Left colon (tissue), 2 donors: ENCODE measurements around the gene NPAS1. TPM values are rescaled to one million over a fixed set of nuclear protein-coding genes. Genes with fewer than 3 reads are reported as not detected.
"Not testable (repeated sequence)": the region's sequence is repeated elsewhere in the genome, so short reads cannot be mapped to it uniquely, and the experiment has no call there.

Source experiments
- ATAC-seq: fragments of 200-7000 bp; cut with Tn5 transposase; one replicate; pipeline ENCODE4 v1.9.1; 2020; ENCODE audit warnings: mild to moderate bottlenecking, moderate library complexity
- DNase-seq, 2 donors: peaks; one replicate each; pipeline ENCODE4 v3.0.0-alpha.2; 2020
- intact Hi-C, 2 donors: fragments of 100-400 bp; cut with DNase I in 1 of 2; cut with micrococcal nuclease in 1 of 2; formaldehyde crosslinking; loops; one replicate each; pipeline versions ENCODE4 v1.11.2 to v1.14.0; 2022; cut with DNase I, micrococcal nuclease
- total RNA-seq, 2 donors: library from RNA; stranded (reverse); fragmentation: NEBNext Ultra II Directional; extraction: Animal tissue kit (Norgen Biotek cat#: 25700); gene quantifications; one replicate each; pipeline ENCODE4 v1.2.1, GENCODE V29; 2021
- donor health status: DM: no; HTN: no; CAD: no.
- donor health status: DM: yes; HTN: yes; CAD: no.

The NPAS1 gene
- total RNA-seq, 2 donors from 2014 or later, result 0.37 to 1.6 TPM

DNA sequence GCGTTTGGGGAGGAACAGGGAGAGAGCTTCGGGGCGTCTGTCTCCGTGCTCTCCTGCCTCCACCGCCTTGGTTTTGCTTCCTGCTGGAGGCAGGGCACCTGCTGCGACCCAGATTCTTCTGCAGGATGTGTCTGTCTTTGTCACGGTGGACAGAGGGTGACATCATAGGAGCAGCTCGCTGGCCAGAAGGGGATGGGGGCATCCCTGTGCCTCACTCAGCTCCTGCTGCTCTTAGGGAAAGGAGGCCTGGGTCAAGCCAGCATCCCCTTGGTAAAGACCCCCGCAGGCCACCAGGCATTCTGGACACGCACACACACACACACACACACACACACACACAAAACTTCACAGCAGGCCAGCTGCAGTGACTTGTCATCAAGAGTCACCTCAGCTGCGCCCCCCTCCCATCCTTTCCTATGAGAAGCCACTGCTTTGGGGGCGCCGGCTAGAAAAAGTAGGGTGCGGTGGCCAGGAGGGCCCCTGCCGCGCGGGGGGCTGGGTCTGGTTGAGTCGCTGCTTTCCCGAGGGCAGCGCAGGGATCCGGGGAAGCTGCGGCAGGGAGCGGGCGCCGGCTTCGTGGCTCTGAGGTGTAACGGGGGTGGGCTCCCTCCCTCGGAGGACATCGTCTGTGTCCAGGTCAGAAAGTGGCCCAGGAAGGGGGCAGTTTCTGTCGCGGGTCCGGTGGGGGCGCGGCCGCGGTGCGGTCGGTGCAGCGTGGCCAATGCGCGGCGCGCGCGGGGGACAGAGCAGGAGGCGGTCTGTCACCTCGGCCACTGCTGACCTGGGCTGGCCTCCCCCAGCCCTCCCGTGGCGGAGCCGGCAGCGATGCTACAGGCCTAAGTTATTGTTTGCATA lies 15.8 kb upstream of the NPAS1 start:
- DNase-seq (no peak), ATAC-seq (no peak)
- intact Hi-C loops, result no loop called here

DNA sequence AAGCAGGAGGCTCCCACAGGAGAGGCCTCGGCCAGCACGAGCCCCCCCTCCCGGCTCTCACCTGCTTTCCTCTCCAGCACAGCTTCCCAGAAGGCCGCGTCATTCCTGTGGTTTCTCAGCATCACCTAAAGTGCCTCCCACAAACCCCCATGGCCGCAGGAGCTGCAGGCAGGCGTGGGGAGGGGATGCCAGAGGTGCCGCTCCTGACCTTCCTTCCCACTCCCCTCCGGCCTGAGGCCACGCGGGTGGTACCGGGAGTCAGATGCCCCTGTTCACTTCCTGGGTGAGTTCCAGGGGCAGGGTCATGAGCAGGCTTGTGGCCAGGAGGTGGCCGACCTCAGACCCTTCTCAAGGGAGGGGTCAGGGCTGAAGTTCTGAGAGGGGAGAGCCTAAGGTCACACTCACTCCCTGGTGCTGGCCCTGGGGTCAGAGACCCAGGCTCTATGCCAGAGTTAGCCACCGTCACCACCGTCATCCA lies 14.4 kb upstream of the NPAS1 start:
- DNase-seq, result no peak
- no peak for ATAC-seq
- intact Hi-C loops, result no loop called here

DNA sequence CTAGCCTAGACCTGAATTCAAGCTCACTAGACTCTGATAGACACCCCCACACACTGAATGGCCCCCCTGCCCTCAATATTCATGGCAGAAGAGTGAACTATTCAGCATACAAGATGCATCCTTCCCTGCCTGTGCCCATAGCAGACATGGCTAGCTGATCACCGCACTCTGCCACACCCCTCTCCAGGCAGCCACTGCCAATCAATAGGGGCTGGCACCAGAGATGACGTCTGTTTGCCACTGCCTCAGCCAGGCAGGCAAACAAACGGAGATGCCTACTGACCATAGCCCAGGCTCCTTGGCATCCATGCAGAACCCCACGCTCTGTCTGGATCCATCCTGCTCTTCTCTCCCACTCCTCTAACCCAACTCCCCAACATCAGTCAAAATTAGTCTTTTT lies 13.8 kb upstream of the NPAS1 start:
- DNase-seq, result no peak
- ATAC-seq, result peak; percentile 53
- intact Hi-C loops, result no loop called here

DNA sequence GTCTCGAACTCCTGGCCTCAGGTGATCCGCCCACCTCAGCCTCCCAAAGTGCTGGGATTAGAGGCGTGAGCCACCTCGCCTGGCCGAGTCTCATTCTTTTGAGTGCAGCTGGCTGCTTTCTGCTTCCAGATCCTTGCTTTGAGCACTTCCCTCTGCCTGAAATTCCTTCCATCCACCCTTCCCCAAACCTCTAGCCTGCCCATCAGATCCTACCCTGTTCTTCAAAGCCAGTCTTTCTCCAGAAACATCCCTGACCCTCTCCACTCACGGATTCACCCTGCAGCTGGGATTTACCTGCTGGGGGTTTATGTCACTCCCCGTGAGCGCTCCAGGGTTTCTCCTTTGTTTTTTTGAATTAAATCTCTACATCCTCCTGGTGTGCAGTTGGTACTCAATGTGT lies 13.1 kb upstream of the NPAS1 start:
- intact Hi-C loops, result no loop called here
- no peak for ATAC-seq
- DNase-seq, result no peak

DNA sequence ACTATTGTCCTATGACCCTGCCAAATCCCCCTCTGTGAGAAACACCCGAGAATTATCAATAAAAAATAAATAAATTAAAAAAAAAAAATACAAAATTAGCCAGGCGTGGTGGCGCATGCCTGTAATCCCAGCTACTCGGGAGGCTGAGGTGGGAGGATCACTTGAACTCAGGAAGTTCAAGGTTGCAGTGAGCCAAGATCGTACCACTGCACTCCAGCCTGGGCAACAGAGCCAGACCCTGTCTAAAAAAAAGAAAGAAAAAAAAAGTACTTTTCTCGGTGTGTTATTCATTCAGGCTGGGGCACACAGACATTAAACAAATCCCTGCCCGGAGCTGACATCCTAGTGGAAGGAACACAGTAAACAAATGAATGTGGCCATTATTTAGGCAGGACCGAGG lies 9.1 kb upstream of the NPAS1 start:
- intact Hi-C loops, ATAC-seq, DNase-seq: not testable (repeated sequence)

DNA sequence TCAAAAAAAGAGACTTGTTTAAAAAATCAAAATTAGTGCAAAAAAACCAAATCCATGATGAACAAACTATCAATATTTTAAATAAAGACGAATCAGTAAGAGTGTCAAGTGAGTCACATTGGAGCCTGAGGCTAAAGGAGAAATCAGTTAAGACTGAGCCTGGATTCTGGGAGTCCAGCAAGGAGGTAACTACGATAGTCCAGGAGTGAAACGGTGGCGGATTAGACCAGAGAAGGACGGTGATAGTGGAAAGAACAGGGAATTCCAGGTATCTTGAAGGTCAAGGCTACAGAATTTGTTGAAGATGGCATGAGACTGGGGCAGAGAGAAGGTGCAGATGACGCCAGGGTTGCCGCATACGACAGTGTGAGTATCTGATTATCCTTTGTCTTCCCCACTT lies 7.0 kb upstream of the NPAS1 start:
- no peak for DNase-seq
- intact Hi-C loops, result no loop called here
- ATAC-seq, result no peak

DNA sequence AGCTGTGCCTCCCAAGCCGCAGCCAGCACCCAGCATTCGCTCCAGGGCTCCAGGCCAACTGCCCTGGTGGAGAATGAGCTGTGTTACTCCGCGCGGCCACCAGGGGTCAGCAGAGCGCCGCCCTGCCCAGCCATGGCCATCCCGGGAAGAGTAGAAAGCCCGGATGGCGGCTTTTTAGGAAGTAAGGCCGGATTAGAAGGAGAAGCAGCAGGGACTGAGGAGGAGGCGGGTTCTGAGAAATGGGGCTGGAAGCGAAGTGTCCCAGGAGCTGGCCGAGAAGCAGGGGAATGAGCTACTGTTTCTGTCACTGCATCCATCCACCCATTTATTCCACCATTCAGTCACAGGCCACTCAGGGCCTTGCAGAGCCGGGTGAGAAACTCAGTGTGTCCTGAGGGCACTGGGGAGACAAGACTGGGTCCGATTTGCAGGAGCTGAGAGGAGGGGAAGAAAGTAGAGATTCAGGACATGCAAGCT lies 6.6 kb upstream of the NPAS1 start:
- intact Hi-C loops, result no loop called here
- ATAC-seq (peak; percentile 98), DNase-seq (peak; percentile 55 to 81)

DNA sequence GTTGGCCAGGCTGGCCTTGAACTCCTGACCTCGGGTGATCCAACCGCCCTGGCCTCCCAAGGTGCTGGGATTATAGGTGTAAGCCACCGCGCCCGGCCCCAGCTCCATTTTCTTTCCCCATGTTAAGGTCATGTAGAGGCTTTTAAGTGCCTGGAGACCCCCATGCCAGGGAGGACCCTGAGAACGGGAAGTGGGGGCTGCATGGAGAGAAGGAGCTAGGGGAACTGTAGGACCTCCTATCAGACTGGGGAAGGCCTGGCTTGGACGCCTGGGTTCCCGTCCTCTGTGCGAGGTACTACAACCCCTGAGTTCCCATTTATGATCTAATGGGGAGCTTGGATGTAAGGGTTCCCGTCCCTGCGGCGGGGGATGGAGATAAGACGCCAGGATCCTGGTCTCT lies 714 bp upstream of the NPAS1 start:
- intact Hi-C loops, result no loop called here
- ATAC-seq (no peak), DNase-seq (no peak)

DNA sequence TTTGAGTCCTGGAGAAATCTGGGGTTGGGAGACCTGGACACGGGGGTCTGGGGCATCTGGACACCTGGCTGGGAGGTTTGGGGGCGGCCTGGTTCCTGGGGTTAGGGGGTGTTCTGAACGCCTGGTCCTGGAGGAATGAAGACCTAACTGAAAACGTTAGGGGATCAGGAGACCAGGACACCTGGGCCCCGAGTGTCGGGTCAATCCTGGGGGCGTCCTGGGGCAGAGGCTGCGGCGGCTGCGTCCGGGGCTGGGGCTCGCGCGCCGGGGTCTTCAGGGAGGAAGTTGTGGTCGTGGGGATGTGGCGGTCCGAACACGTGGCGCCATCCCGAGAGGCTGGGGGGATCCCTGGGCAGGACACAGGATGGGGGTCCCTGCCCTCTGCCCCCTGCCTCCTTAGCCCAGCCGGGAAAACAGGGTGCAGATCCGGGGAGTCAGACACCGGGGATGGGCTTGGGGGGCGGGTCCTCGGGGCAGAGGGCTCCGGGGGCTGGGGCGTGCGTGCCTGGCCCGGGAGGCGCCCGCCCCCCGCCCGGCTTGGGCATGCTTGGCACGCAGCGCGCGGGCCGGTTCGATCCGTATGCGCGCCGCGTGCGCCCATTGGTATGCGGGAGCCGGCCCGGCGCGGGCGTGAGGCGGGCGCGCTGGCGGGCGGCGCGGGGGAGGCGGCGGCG lies 632 bp downstream of the NPAS1 start:
- no peak for DNase-seq
- no peak for ATAC-seq
- intact Hi-C loops, result no loop called here

DNA sequence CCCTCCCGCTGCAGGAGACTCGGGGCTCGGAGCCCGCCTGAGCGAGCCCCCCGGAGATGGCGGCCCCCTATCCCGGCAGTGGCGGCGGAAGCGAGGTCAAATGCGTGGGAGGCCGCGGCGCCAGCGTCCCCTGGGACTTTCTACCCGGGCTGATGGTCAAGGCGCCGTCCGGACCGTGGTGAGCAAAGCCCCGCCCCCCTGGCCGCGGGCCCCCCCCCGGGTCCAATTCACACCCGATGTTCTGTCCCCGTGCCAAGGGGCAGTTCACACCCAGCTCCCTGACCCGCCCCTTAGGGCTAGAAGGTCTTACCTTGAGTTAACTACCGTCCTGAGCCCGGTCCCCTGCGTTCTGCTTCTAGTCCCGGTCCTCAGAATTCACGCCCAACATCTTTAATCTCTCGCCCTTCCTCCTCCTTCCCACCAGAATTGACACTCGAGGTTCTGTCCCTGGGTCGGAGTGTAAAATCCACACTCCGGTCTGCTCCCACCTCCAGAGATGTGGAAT lies 1.4 kb downstream of the NPAS1 start:
- no peak for DNase-seq
- peak; percentile 41 for ATAC-seq
- intact Hi-C loops, result no loop called here

DNA sequence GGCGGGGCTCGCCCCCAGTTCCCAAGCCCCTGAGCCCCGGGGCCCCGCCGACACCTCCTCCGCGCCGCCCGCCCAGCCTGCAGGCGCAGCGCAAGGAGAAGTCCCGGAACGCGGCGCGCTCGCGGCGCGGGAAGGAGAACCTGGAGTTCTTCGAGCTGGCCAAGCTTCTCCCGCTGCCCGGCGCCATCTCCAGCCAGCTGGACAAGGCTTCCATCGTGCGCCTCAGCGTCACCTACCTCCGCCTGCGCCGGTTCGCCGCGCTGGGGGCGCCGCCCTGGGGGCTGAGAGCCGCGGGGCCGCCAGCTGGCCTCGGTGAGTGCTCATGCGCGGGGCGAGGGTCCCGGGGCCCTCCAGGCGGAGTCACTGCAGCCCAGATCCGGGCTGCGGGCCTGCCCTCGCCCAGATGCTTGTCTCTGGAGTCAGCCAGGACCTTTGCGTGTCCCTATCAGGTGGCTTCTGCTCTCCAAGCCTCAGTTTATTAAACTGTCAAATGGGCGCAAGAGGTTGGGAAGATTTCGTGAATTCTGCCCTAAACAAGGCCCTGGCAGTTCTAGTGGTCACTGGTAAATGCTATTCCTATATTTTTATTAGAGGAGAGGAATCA lies 2.0 kb downstream of the NPAS1 start:
- intact Hi-C loops, result no loop called here
- ATAC-seq, result peak; percentile 11

DNA sequence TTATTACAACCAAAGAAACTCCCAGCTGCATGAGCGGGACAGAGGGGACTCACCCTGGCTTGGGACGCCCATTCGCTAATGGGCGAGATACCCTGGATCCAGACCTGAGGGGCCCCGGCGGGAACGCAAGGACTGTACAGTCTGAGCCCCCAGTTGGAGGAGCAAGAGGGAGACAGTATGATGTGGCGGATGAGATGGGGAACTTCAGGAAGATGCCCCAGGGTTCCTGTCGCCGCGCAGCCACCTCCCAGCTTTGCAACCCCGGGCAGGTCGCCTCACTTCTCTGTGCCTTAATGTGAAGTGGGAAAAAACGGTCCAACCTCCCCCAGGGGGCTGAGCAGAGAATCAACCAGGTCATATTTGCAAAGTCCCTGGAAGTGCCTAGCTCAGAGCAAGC lies 2.5 kb downstream of the NPAS1 start:
- intact Hi-C loops, result no loop called here
- DNase-seq (no peak), ATAC-seq (no peak)

More for the DNA sequence above, 2.0 kb downstream of the NPAS1 start:
- DNase-seq, result no peak

DNA sequence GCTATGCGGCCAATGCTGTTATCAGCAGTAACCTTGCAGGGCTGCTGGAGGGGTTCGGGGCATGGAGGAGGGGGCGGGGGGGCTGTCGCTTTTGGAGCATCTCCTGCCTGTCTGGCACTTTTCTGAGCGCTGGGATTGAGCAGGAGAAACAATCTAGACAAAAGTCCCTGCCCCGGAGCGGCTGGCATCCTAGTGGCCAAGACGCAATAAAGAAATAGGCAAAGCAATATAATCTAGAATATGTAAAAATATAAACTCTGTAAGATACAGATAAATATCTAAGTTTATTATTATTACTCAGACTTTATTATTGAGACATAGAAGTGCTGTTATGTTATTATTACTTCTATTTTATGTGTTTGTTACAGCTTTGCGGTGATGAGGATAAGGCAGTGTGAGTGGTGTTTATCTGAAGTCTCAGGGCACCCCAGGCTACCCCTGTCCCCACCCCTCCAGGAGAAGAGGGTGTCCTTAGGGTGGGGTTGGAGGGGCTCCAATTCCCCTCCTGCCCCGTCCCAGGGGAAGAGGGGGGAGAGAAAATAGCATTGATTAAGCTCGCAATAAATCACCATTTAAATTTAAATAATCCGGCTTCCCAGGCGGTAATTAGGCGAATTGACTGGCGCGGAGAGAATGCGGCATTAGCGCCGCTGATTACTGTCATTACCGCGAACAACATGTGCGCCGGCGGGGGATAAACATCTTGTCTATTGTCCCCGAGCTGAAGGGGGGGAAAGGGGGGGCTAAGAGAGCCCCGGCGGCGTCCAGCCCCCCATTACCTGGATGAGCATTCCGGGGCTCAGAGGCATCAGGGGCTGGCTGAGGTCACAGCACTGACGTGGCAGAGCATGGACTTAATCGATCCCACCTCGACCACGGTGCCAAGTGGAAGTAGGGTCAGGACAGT lies 3.2 kb downstream of the NPAS1 start:
- DNase-seq, result no peak
- intact Hi-C loops, result no loop called here
- no peak for ATAC-seq

DNA sequence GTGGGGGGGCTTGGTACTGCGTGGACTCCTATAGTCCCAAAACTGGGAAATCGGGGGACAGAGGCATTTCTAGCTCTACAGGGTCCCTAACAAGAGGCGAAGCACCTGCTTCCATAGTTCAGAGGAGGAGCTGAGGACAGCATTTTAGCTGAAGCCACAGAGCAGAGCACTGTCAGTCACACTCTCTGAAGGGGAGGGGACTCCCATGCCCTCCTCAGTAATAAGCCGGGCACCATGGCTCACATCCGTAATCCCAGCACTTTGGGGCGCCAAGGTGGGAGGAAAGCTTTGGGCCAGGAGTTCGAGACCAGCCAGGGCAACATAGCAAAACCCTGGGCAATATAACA lies 3.8 kb downstream of the NPAS1 start:
- DNase-seq, result no peak
- no peak for ATAC-seq
- intact Hi-C loops, result no loop called here

DNA sequence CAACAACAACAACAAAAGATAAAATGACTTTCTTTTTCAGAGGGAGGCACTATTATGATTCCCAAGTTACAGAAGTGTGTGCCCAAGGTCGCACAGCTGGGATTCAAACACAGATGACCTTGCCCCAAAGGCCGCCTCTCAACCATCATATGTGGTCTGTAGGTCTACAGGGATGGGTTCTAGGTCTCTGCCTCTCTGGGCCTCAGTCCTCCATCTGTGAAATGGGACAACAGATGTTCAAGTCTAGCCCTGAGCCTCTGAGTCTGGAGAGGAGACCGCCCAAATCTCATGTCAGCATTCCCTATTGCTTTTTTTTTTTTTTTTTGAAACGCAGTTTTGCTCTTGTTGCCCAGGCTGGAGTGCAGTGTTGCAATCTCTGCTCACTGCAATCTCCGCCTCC lies 4.9 kb downstream of the NPAS1 start:
- no peak for ATAC-seq
- intact Hi-C loops, result no loop called here
- DNase-seq, result no peak

DNA sequence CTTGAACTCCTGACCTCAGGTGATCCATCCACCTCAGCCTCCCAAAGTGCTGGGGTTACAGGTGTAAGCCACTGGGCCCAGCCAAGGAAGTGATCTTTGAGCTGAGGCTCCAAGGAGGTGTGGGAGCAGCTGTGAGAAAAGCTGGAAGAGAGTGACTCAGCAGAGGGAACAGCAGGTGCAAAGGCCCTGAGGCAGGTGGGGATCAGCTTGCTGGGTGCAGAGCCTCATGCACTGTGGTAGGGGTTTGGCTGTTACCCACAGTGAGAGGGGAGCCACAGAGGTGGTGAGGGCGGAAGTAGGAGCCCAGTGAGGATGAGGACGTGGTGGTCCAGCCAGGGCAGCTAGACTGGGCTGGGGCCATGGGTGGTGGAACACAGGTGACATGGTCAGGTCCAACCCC lies 6.5 kb downstream of the NPAS1 start:
- intact Hi-C loops, result no loop called here

DNA sequence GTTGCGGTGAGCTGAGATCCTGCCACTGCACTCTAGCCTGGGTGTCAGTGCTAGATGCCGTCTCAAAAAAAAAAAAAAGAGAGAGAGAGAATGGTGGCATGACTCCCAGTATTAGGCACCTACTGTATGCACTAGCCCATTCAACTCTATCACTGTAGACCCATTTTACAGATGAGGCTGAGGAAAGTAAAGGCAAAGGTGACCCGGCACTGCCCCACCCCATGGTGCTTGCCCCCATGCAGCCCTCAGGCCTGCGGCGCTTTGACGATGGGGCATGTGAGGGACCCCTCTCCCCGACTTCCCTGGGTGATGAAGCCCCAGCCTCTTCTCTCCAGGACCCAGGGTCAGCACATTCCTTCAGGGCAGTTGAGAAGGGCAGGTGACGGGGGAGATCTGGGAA lies 7.3 kb downstream of the NPAS1 start:
- ATAC-seq (no peak), DNase-seq (no peak)
- intact Hi-C loops, result no loop called here

More for the DNA sequence above, 6.5 kb downstream of the NPAS1 start:
- ATAC-seq, result no peak
- DNase-seq, result no peak

DNA sequence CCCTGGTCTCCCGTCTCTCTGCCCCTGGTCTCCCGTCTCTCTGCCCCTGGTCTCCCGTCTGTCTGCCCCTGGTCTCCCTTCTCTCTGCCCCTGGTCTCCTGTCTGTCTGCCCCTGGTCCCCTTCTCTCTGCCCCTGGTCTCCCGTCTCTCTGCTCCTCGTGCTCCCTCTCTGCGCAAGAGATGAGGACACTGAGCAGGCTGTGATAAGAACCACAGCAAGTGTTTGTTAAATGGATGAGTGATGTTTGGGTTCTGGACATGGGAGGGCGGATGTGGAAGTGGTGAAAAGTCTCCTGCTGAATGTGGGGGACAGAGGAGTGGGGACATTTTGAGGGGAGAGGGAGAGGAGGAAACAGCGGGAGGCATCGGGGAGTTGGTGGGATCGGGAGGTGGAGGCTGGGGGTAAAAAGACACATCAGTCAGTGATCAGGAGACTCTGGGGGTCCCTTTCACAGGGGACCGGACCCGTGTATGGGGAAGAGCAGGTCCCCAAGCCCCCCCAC lies 8.0 kb downstream of the NPAS1 start:
- no peak for DNase-seq
- no peak for ATAC-seq
- intact Hi-C loops, result no loop called here

DNA sequence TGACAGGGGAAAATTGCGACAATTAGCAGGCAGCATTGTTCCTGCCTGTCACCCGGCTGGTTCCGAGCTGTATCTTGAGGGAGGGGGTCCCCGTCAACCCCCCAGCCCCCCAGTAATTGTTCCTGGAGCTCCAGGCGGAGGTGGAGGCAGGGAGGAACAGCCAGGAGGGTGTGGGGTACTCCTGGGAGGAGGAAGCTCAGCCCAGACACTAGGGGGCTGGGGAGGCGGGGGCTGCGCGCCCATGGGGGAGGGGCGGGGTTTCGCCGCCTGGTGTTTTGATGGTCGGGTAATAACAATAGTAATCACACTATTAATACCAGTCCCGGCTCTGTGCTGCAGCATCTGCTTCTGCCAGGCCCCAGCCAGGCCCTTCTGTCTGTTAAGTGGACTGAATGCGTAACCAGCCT lies 8.6 kb downstream of the NPAS1 start:
- intact Hi-C loops, result no loop called here
- ATAC-seq, result no peak
- DNase-seq, result no peak
